Measurements from ENCODE around the gene PROB1. TPM values are rescaled to one million over a fixed set of nuclear protein-coding genes. Genes with fewer than 3 reads are reported as not detected.

PROB1 gene
- total and polyA plus RNA-seq, 9 of the 15 experiments (the other 6 are each of a cell fraction or from before 2014, with no cell fraction given), result 0.01 to 1.8 (median 0.47) TPM

DNA sequence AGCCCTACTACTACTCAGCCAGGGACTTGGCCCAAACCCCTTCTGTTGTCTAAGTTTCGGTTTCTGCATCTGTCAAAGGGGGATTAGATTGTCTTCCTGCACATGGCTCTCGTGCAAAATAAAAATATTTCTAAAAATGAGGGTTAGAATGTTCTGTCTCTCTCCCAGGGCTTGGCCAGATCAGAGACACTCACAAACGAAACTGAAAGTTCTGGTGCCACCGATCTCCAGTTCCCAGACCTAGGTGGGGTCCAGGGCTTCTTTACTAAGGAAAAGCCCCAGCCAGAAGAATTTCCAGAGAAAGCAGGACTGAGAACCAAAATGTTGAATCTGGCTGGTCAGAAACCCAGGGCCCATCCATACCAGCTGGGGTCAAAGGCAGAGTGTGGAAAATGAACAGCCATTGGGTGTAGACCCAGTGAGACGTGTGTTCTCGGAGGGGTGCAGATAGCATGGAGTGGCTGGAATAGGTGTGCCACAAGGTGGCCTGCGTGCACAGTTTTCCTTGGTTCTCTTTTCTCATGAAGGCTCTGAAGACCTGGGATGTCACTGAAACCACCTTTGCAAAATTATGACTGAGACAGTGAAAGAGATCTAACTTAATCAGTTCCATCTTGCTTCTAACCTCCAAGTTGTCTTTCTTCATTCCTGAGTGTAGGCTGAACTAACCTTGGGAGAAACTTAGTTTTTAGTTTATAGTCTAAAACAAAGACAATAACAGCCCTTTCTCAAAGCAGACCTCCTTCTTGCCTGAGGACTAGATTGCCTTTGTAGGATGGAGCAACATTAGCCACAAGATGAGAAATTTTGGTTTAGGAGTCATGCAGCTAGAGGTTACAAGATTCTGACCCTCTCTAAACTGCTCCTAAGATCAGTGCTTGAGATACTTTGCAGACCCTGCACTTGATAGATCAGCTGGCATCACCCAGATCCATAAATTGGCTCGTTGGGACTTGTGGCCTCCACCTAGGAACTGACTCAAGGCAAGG is 9.5 kb downstream of the PROB1 start (continued):
- TF ChIP-seq, protein P1, sequence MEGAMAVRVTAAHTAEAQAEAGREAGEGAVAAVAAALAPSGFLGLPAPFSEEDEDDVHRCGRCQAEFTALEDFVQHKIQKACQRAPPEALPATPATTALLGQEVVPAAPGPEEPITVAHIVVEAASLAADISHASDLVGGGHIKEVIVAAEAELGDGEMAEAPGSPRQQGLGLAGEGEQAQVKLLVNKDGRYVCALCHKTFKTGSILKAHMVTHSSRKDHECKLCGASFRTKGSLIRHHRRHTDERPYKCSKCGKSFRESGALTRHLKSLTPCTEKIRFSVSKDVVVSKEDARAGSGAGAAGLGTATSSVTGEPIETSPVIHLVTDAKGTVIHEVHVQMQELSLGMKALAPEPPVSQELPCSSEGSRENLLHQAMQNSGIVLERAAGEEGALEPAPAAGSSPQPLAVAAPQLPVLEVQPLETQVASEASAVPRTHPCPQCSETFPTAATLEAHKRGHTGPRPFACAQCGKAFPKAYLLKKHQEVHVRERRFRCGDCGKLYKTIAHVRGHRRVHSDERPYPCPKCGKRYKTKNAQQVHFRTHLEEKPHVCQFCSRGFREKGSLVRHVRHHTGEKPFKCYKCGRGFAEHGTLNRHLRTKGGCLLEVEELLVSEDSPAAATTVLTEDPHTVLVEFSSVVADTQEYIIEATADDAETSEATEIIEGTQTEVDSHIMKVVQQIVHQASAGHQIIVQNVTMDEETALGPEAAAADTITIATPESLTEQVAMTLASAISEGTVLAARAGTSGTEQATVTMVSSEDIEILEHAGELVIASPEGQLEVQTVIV (CRISPR knock-in tag; IDR thresholded peaks at IDR 0.05; ENCODE audit: borderline replicate concordance), result no peak
- TF ChIP-seq JUN (IDR thresholded peaks at IDR 0.05; ENCODE audit: borderline replicate concordance, low read depth, low read length) (peak; percentile 49; the same call in 1 of the 2 replicates), JUN (CRISPR knock-in tag; IDR thresholded peaks at IDR 0.05; ENCODE audit: borderline replicate concordance) (no peak), POLR2AphosphoS5 (IDR thresholded peaks at IDR 0.05; ENCODE audit: control insufficient read depth, insufficient read depth, low read depth, low read length) (no peak), MEIS2 (IDR thresholded peaks at IDR 0.05; ENCODE audit: partially characterized antibody) (no peak), MYNN (IDR thresholded peaks at IDR 0.05) (no peak), MYNN (CRISPR knock-in tag; IDR thresholded peaks at IDR 0.05) (no peak), BHLHE40 (IDR thresholded peaks at IDR 0.05; ENCODE audit: low read length) (peak; percentile 89), MED1 (CRISPR knock-in tag; IDR thresholded peaks at IDR 0.05; ENCODE audit: borderline replicate concordance) (no peak), ZNF583 (CRISPR knock-in tag; IDR thresholded peaks at IDR 0.05) (no peak), ZNF384 (IDR thresholded peaks at IDR 0.05; ENCODE audit: low read depth, low read length) (no peak), ZNF134 (CRISPR knock-in tag; conservative IDR thresholded peaks at IDR 0.05) (0 out of 2 replicates have a peak, but pooled peaks have one; percentile 11), BACH1 (tag; IDR thresholded peaks at IDR 0.05) (peak; percentile 44; the same call in 1 of the 2 replicates)
- TF ChIP-seq, protein P2, sequence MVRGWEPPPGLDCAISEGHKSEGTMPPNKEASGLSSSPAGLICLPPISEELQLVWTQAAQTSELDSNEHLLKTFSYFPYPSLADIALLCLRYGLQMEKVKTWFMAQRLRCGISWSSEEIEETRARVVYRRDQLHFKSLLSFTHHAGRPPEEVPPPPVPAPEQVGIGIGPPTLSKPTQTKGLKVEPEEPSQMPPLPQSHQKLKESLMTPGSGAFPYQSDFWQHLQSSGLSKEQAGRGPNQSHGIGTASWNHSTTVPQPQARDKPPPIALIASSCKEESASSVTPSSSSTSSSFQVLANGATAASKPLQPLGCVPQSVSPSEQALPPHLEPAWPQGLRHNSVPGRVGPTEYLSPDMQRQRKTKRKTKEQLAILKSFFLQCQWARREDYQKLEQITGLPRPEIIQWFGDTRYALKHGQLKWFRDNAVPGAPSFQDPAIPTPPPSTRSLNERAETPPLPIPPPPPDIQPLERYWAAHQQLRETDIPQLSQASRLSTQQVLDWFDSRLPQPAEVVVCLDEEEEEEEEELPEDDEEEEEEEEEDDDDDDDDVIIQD (CRISPR knock-in tag; IDR thresholded peaks at IDR 0.05), result no peak
- TF ChIP-seq, protein P3, sequence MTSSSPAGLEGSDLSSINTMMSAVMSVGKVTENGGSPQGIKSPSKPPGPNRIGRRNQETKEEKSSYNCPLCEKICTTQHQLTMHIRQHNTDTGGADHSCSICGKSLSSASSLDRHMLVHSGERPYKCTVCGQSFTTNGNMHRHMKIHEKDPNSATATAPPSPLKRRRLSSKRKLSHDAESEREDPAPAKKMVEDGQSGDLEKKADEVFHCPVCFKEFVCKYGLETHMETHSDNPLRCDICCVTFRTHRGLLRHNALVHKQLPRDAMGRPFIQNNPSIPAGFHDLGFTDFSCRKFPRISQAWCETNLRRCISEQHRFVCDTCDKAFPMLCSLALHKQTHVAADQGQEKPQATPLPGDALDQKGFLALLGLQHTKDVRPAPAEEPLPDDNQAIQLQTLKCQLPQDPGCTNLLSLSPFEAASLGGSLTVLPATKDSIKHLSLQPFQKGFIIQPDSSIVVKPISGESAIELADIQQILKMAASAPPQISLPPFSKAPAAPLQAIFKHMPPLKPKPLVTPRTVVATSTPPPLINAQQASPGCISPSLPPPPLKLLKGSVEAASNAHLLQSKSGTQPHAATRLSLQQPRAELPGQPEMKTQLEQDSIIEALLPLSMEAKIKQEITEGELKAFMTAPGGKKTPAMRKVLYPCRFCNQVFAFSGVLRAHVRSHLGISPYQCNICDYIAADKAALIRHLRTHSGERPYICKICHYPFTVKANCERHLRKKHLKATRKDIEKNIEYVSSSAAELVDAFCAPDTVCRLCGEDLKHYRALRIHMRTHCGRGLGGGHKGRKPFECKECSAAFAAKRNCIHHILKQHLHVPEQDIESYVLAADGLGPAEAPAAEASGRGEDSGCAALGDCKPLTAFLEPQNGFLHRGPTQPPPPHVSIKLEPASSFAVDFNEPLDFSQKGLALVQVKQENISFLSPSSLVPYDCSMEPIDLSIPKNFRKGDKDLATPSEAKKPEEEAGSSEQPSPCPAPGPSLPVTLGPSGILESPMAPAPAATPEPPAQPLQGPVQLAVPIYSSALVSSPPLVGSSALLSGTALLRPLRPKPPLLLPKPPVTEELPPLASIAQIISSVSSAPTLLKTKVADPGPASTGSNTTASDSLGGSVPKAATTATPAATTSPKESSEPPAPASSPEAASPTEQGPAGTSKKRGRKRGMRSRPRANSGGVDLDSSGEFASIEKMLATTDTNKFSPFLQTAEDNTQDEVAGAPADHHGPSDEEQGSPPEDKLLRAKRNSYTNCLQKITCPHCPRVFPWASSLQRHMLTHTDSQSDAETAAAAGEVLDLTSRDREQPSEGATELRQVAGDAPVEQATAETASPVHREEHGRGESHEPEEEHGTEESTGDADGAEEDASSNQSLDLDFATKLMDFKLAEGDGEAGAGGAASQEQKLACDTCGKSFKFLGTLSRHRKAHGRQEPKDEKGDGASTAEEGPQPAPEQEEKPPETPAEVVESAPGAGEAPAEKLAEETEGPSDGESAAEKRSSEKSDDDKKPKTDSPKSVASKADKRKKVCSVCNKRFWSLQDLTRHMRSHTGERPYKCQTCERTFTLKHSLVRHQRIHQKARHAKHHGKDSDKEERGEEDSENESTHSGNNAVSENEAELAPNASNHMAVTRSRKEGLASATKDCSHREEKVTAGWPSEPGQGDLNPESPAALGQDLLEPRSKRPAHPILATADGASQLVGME (CRISPR knock-in tag; IDR thresholded peaks at IDR 0.05), result 0 out of 2 replicates have a peak, but pooled peaks have one; percentile 8
- TF ChIP-seq, protein P4, sequence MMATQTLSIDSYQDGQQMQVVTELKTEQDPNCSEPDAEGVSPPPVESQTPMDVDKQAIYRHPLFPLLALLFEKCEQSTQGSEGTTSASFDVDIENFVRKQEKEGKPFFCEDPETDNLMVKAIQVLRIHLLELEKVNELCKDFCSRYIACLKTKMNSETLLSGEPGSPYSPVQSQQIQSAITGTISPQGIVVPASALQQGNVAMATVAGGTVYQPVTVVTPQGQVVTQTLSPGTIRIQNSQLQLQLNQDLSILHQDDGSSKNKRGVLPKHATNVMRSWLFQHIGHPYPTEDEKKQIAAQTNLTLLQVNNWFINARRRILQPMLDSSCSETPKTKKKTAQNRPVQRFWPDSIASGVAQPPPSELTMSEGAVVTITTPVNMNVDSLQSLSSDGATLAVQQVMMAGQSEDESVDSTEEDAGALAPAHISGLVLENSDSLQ (IDR thresholded peaks at IDR 0.05), result 0 out of 2 replicates have a peak, but pooled peaks have one; percentile 15
